Skeletal muscle satellite cell (primary cell): ENCODE data around the gene COL18A1. TPM values are rescaled to one million over a fixed set of nuclear protein-coding genes. Genes with fewer than 3 reads are reported as not detected.
A peak's percentile ranks its signal among the peaks of the same experiment; 100 is the strongest.

Source experiments
- H3K27me3 ChIP-seq: 2 replicates; pipeline ENCODE4 v1.7.0; 2013; ENCODE audit warnings: low read length; ENCODE audit not compliant: control insufficient read depth, insufficient read depth
- H3K36me3 ChIP-seq: 2 replicates; pipeline ENCODE4 v1.7.0; 2013; ENCODE audit warnings: mild to moderate bottlenecking, control low read depth, low read length; ENCODE audit not compliant: insufficient read depth
- H3K4me1 ChIP-seq: 2 replicates; pipeline ENCODE4 v1.7.0; 2013; ENCODE audit warnings: low read length; ENCODE audit not compliant: control insufficient read depth, insufficient read depth
- H3K4me2 ChIP-seq: 2 replicates; pipeline ENCODE4 v1.7.0; 2013; ENCODE audit warnings: mild to moderate bottlenecking, low read length
- H3K4me3 ChIP-seq: 2 replicates; pipeline ENCODE4 v1.7.0; 2013; ENCODE audit warnings: low read length
- H3K9ac ChIP-seq: 2 replicates; pipeline ENCODE4 v1.7.0; 2013; ENCODE audit warnings: mild to moderate bottlenecking, low read depth, low read length, moderate library complexity
- H3K9me3 ChIP-seq: replicated peaks from 2 replicates; pipeline ENCODE4 v1.7.0; 2013; ENCODE audit warnings: mild to moderate bottlenecking, control low read depth, low read length
- total RNA-seq: library from RNA; depleted of rRNA; stranded (reverse); fragments of >200 nt; gene quantifications from 2 replicates; pipeline ENCODE4 v1.2.3, GENCODE V29; 2012; rRNA removed

COL18A1 gene
- 25.6 and 40.2 TPM in 2 replicates for total RNA-seq

DNA sequence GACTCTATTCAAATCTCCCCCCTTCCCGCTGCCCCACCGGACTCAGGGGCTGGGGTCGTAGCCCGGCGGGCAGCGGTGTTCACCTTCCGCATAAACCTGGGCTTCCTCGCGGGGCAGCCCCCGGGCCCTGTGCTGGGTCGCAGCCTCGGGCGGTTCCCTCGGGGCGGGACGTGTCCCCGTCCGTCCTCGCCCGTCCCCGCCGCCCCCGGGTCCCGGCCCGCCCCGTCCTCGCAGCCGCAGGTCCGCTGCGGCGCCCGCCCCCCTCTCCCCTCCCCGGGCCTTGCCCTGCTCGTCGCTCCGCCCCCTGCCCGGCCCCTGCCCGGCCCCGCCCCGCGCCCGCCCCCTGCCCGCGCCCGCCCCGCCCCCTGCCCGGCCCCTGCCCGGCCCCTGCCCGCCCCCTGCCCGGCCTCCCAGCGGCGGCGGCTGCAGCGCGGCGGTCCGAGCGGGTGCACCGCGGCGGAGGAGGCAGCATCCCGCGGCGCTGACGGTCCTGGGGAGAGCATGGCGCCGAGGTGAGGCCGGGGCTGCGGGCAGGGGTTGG is at the start of gene COL18A1:
TSS of gene COL18A1 (plus strand) at position 436 of the 541 bp plus-strand sequence. CDS start at position 502, 66 bp downstream.
- Histone ChIP-seq H3K36me3 (no peaks in the 10 kb centered on the region), H3K27me3 (peaks cover 23% of the 10 kb centered on the region), H3K4me2 (peak within 1 kb of the TSS; percentile 85), H3K9ac (peak within 1 kb of the TSS; percentile 66), H3K9me3 (peaks cover 5% of the 10 kb centered on the region), H3K4me3 (peak within 1 kb of the TSS; percentile 74), H3K4me1 (peaks cover 20% of the 10 kb centered on the region)

- peaks cover 6% of the 10 kb centered on the region for H3K4me1 ChIP-seq
- no peaks in the 10 kb centered on the region for H3K9me3 ChIP-seq
- H3K4me3 ChIP-seq: no peak overlapping the region
- no peak overlapping the region for H3K9ac ChIP-seq
- H3K36me3 ChIP-seq: no peaks in the 10 kb centered on the region
- H3K27me3 ChIP-seq: peaks cover 16% of the 10 kb centered on the region
- H3K4me2 ChIP-seq: no peak overlapping the region
Observed at GRCh38 chr21:45355573-45355972, 49.4 kb upstream of the COL18A1 start.

- Histone ChIP-seq H3K4me1 (peaks cover 9% of the 10 kb centered on the region), H3K9me3 (no peaks in the 10 kb centered on the region), H3K9ac (no peak overlapping the region), H3K36me3 (no peaks in the 10 kb centered on the region), H3K4me3 (no peak overlapping the region), H3K27me3 (peaks cover 16% of the 10 kb centered on the region), H3K4me2 (no peak overlapping the region)
Observed at GRCh38 chr21:45356251-45356650, 48.7 kb upstream of the COL18A1 start.

- Histone ChIP-seq H3K36me3 (no peaks in the 10 kb centered on the region), H3K4me3 (no peak overlapping the region), H3K9me3 (no peaks in the 10 kb centered on the region), H3K4me2 (peak overlapping the region; percentile 13), H3K9ac (no peak overlapping the region), H3K4me1 (peaks cover 14% of the 10 kb centered on the region), H3K27me3 (peaks cover 16% of the 10 kb centered on the region)
Observed at GRCh38 chr21:45356653-45357435, 48.1 kb upstream of the COL18A1 start.

DNA sequence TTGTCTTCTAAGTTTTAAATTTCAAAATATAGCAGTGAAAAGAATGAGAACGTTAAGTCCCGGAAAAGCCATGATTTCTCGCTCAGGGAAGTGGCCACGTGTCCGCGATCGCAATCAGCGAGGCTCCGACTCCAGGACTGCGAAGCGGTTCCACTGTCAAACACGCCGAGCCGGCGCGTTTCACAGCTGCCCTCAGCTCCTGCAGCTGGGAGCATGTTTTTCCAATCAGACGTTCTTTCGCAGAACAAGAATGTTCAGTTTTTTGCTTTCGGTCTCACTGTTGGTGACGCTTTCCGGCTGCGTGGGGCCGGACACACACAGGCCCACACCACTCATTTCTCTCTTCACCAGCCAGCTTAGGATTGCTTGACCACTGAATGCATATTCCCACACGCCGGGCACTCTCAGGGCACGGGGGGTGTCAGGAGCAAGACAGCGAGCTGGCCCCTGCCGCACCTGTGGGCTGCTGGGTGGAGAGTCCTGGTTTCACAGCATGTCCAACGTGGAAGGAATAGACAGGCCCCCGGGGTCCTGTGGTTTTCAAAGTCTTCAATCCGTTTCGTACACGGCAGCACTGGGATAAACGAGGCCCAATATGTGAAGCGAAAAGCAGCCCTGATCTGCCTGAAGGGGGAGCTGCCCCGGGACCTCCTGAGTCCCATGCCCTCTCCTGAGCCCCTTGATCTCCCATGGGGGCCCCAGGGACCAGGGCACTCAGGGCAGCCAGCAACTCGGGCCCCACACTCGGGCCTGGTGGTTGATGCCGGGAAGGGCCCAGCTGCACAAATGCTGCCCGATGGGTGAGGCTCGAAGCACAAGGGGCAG is 47.3 kb upstream of the COL18A1 start:
- Histone ChIP-seq H3K9ac (no peak overlapping the region), H3K36me3 (no peaks in the 10 kb centered on the region), H3K4me2 (peak overlapping the region; percentile 13), H3K4me3 (no peak overlapping the region), H3K9me3 (no peaks in the 10 kb centered on the region), H3K27me3 (peaks cover 16% of the 10 kb centered on the region), H3K4me1 (peaks cover 14% of the 10 kb centered on the region)

GRCh38 chr21:45358261-45358670 is 46.7 kb upstream of the COL18A1 start:
- no peaks in the 10 kb centered on the region for H3K36me3 ChIP-seq
- peaks cover 14% of the 10 kb centered on the region for H3K4me1 ChIP-seq
- H3K9me3 ChIP-seq: no peaks in the 10 kb centered on the region
- H3K4me2 ChIP-seq: no peak overlapping the region
- H3K4me3 ChIP-seq: no peak overlapping the region
- H3K27me3 ChIP-seq: peaks cover 16% of the 10 kb centered on the region
- H3K9ac ChIP-seq: no peak overlapping the region

- H3K9me3 ChIP-seq: no peaks in the 10 kb centered on the region
- no peaks in the 10 kb centered on the region for H3K36me3 ChIP-seq
- no peak overlapping the region for H3K4me2 ChIP-seq
- no peak overlapping the region for H3K9ac ChIP-seq
- no peak overlapping the region for H3K4me3 ChIP-seq
- peaks cover 18% of the 10 kb centered on the region for H3K4me1 ChIP-seq
- H3K27me3 ChIP-seq: peaks cover 16% of the 10 kb centered on the region
Observed at GRCh38 chr21:45358711-45359310, 46.2 kb upstream of the COL18A1 start.

DNA sequence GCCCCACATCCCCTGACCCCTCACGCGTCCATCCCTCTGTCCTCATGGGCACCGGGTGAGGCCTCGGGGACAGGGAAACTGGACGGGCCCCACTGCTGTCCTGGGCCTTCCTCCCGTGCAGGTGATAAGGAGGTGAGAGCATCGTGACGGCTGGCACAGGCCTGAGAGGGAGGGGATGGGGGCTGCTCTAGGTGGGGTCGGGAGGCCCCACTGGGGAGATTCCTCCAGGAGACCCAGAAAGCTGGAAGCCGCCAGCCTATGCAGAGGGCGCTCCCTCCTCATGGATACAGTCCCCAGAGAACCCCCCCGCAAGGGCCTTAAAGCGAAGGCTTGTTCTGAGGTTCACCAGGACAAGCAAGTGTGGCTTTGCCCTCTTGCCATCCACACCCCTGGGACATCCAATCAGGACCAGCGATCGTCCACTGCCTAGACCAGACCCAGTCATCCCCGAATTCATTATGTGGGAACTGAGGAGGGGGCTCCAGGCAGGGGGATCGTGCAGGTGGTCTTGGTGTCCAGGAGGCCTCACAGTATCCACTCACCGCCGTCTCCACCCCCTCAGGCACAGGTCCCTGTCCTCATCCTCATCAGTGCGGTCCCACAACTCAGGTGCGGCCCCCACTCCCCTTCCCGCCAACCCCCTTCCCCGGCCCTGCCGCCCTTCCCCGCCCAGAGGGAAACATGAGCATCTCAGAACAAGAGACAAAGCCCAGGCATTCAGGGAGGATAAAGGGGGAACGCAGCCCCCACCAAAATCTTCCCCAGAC is 45.3 kb upstream of the COL18A1 start:
- Histone ChIP-seq H3K27me3 (peaks cover 16% of the 10 kb centered on the region), H3K9me3 (no peaks in the 10 kb centered on the region), H3K9ac (no peak overlapping the region), H3K36me3 (no peaks in the 10 kb centered on the region), H3K4me2 (no peak overlapping the region), H3K4me3 (no peak overlapping the region), H3K4me1 (peaks cover 24% of the 10 kb centered on the region)

- H3K27me3 ChIP-seq: peaks cover 6% of the 10 kb centered on the region
- no peak overlapping the region for H3K4me2 ChIP-seq
- no peaks in the 10 kb centered on the region for H3K36me3 ChIP-seq
- no peaks in the 10 kb centered on the region for H3K9me3 ChIP-seq
- no peak overlapping the region for H3K9ac ChIP-seq
- peaks cover 41% of the 10 kb centered on the region for H3K4me1 ChIP-seq
- H3K4me3 ChIP-seq: no peak overlapping the region
Observed at GRCh38 chr21:45361033-45361997, 43.6 kb upstream of the COL18A1 start.
